ENCODE data around the gene PRKCG.

Gene PRKCG

DNA sequence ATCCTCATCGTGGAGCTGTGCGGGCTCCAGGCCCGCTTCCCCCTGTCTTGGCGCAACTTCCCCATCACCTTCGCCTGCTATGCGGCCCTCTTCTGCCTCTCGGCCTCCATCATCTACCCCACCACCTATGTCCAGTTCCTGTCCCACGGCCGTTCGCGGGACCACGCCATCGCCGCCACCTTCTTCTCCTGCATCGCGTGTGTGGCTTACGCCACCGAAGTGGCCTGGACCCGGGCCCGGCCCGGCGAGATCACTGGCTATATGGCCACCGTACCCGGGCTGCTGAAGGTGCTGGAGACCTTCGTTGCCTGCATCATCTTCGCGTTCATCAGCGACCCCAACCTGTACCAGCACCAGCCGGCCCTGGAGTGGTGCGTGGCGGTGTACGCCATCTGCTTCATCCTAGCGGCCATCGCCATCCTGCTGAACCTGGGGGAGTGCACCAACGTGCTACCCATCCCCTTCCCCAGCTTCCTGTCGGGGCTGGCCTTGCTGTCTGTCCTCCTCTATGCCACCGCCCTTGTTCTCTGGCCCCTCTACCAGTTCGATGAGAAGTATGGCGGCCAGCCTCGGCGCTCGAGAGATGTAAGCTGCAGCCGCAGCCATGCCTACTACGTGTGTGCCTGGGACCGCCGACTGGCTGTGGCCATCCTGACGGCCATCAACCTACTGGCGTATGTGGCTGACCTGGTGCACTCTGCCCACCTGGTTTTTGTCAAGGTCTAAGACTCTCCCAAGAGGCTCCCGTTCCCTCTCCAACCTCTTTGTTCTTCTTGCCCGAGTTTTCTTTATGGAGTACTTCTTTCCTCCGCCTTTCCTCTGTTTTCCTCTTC, 8.0 kb upstream of the PRKCG start:
- H3K4me2 ChIP-seq (ENCODE audit: low read length), result no peak overlapping the region
- H3F3A ChIP-seq (ENCODE audit: insufficient read depth, low read length), result no peaks in the 10 kb centered on the region
- H3K27ac ChIP-seq (ENCODE audit: low read depth, low read length, poor library complexity, severe bottlenecking), result no peak overlapping the region
- no peaks in the 10 kb centered on the region for H3K4me1 ChIP-seq (ENCODE audit: insufficient read depth, low read length, severe bottlenecking)
- H3K27me3 ChIP-seq (ENCODE audit: insufficient read depth, low read length), result no peaks in the 10 kb centered on the region
- H3K79me2 ChIP-seq (ENCODE audit: insufficient read depth, low read length), result no peaks in the 10 kb centered on the region
- H3K9me2 ChIP-seq (ENCODE audit: low read depth, low read length), result no peaks in the 10 kb centered on the region
- H2AFZ ChIP-seq (ENCODE audit: low read length), result no peak overlapping the region
- no peak overlapping the region for H3K9ac ChIP-seq (ENCODE audit: low read length)
- H3K4me3 ChIP-seq (ENCODE audit: low read depth, low read length, poor library complexity, severe bottlenecking), result no peak overlapping the region
- H3K36me3 ChIP-seq (ENCODE audit: insufficient read depth, low read length), result no peaks in the 10 kb centered on the region
- H3K9me3 ChIP-seq (ENCODE audit: low read length), result no peaks in the 10 kb centered on the region
- TF ChIP-seq, protein P1, sequence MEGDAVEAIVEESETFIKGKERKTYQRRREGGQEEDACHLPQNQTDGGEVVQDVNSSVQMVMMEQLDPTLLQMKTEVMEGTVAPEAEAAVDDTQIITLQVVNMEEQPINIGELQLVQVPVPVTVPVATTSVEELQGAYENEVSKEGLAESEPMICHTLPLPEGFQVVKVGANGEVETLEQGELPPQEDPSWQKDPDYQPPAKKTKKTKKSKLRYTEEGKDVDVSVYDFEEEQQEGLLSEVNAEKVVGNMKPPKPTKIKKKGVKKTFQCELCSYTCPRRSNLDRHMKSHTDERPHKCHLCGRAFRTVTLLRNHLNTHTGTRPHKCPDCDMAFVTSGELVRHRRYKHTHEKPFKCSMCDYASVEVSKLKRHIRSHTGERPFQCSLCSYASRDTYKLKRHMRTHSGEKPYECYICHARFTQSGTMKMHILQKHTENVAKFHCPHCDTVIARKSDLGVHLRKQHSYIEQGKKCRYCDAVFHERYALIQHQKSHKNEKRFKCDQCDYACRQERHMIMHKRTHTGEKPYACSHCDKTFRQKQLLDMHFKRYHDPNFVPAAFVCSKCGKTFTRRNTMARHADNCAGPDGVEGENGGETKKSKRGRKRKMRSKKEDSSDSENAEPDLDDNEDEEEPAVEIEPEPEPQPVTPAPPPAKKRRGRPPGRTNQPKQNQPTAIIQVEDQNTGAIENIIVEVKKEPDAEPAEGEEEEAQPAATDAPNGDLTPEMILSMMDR (IDR thresholded peaks at IDR 0.05; ENCODE audit: low read length), result no peak
- TF ChIP-seq EZH2 (IDR thresholded peaks at IDR 0.05; ENCODE audit: borderline replicate concordance, low read length), result no peak
- no peaks in the 10 kb centered on the region for H4K20me1 ChIP-seq (ENCODE audit: insufficient read depth, low read length)

DNA sequence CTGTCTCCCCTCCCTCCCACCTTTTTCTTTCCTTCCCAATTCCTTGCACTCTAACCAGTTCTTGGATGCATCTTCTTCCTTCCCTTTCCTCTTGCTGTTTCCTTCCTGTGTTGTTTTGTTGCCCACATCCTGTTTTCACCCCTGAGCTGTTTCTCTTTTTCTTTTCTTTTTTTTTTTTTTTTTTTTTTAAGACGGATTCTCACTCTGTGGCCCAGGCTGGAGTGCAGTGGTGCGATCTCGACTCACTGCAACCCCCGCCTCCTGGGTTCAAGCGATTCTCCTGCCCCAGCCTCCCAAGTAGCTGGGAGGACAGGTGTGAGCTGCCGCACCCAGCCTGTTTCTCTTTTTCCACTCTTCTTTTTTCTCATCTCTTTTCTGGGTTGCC, 7.4 kb upstream of the PRKCG start:
- Histone ChIP-seq H3K36me3 (ENCODE audit: insufficient read depth, low read length) (no peaks in the 10 kb centered on the region), H3K9me2 (ENCODE audit: low read depth, low read length) (no peaks in the 10 kb centered on the region), H3K9me3 (ENCODE audit: low read length) (no peaks in the 10 kb centered on the region), H3K4me1 (ENCODE audit: insufficient read depth, low read length, severe bottlenecking) (no peaks in the 10 kb centered on the region), H3K4me2 (ENCODE audit: low read length) (no peak overlapping the region), H3K4me3 (ENCODE audit: low read depth, low read length, poor library complexity, severe bottlenecking) (no peak overlapping the region), H3K27ac (ENCODE audit: low read depth, low read length, poor library complexity, severe bottlenecking) (no peak overlapping the region), H3K9ac (ENCODE audit: low read length) (no peak overlapping the region), H3F3A (ENCODE audit: insufficient read depth, low read length) (no peaks in the 10 kb centered on the region), H2AFZ (ENCODE audit: low read length) (no peak overlapping the region), H4K20me1 (ENCODE audit: insufficient read depth, low read length) (no peaks in the 10 kb centered on the region), H3K79me2 (ENCODE audit: insufficient read depth, low read length) (no peaks in the 10 kb centered on the region), H3K27me3 (ENCODE audit: insufficient read depth, low read length) (no peaks in the 10 kb centered on the region)
- TF ChIP-seq EZH2 (IDR thresholded peaks at IDR 0.05; ENCODE audit: borderline replicate concordance, low read length), result no peak
- TF ChIP-seq, protein P1 (IDR thresholded peaks at IDR 0.05; ENCODE audit: low read length), result no peak

DNA sequence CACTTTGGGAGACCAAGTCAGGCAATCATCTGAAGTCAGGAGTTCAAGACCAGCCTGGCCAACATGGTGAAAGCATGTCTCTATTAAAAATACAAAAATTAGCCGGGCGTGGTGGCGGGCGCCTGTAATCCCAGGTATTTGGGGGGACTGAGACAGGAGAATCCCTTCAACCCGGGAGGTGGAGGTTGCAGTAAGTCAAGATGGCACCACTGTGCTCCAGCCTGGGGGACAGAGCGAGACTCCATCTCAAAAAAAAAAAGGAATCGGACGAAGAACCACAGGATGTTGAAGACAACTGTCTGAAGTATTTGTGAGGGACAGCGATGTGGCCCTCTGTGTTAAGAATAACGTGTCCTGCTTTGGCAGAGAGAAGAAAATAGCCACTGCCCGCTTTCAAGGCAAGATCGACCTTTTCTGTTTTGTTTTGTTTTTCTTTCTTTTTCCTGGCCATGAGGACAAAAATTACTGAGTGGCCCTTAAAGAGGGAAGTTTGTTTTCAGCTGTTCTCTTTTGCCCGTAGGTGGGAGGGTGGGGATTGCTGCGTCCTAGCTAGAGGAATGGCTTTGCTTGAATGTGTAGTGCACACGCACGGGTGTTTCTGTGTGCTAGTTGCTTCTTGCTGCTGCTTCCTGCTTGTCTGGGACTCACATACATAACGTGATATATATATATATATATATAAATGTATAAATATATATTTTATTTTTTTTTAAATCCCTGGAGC, 6.2 kb upstream of the PRKCG start:
- Histone ChIP-seq H4K20me1 (ENCODE audit: insufficient read depth, low read length) (no peaks in the 10 kb centered on the region), H3K9me2 (ENCODE audit: low read depth, low read length) (no peaks in the 10 kb centered on the region), H3K79me2 (ENCODE audit: insufficient read depth, low read length) (no peaks in the 10 kb centered on the region), H3K27ac (ENCODE audit: low read depth, low read length, poor library complexity, severe bottlenecking) (no peak overlapping the region), H3K4me3 (ENCODE audit: low read depth, low read length, poor library complexity, severe bottlenecking) (no peak overlapping the region), H3K9ac (ENCODE audit: low read length) (no peak overlapping the region), H3K4me2 (ENCODE audit: low read length) (no peak overlapping the region), H3K36me3 (ENCODE audit: insufficient read depth, low read length) (no peaks in the 10 kb centered on the region), H3K4me1 (ENCODE audit: insufficient read depth, low read length, severe bottlenecking) (no peaks in the 10 kb centered on the region), H2AFZ (ENCODE audit: low read length) (no peak overlapping the region), H3K27me3 (ENCODE audit: insufficient read depth, low read length) (no peaks in the 10 kb centered on the region), H3K9me3 (ENCODE audit: low read length) (no peaks in the 10 kb centered on the region), H3F3A (ENCODE audit: insufficient read depth, low read length) (no peaks in the 10 kb centered on the region)
- no peak for TF ChIP-seq EZH2 (IDR thresholded peaks at IDR 0.05; ENCODE audit: borderline replicate concordance, low read length)
- TF ChIP-seq, protein P1 (IDR thresholded peaks at IDR 0.05; ENCODE audit: low read length), result no peak
